ENCODE results near the gene PTPN3. TPM values are rescaled to one million over a fixed set of nuclear protein-coding genes. Genes with fewer than 3 reads are reported as not detected.

The PTPN3 gene
- polyA plus RNA-seq, 1 donor (not counting 4 experiments of a cell fraction or from before 2014, with no cell fraction given) = 19.9 TPM

DNA sequence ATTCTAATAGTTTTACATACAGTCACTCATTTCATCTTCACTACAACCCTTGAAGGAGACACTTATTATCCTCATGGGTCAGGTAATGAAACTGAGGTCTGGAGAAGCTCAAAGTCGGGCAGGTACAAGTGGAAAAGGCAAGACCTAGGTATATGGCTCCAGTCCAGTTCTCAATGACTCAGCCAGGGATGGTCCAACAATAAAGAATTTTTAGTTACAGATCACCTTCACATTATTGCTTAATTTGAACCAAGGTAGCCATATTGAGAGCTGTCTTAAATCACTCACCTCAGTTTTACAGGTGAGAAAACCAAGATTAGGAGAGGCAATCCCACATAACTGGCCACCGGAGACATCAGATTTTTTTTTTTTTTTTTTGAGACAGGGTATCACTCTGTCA, 55.4 kb downstream of the PTPN3 start:
- H3K36me3 ChIP-seq (ENCODE audit: control insufficient read depth in 2 of 2, extremely low read depth in 1 of 2, insufficient read depth in 2 of 2, low read length in 2 of 2) = peaks cover 13 to 41% of the 10 kb centered on the region in 2 experiments

DNA sequence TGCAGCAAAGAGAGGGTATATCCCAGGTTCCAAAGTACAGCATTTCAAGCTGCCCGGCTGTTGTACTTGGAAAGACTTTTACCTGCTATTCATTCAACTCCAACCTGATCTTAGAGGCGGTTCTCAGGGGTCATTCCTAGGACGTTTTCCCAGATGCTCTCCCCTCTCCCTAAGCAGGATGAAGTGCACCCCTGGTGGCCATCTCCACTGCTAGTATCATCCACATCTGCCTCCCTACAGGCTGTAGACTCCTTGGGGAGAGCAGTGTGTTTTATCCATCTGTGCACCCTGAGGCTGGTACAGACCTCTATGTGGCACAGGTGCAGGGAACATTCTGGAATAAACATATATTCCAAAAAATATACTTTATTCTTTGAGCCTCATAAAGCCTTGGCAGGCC, 56.8 kb downstream of the PTPN3 start:
- TF ChIP-seq EZH2 (IDR thresholded peaks at IDR 0.05; ENCODE audit: low read length) = no peak
- TF ChIP-seq, protein P1, sequence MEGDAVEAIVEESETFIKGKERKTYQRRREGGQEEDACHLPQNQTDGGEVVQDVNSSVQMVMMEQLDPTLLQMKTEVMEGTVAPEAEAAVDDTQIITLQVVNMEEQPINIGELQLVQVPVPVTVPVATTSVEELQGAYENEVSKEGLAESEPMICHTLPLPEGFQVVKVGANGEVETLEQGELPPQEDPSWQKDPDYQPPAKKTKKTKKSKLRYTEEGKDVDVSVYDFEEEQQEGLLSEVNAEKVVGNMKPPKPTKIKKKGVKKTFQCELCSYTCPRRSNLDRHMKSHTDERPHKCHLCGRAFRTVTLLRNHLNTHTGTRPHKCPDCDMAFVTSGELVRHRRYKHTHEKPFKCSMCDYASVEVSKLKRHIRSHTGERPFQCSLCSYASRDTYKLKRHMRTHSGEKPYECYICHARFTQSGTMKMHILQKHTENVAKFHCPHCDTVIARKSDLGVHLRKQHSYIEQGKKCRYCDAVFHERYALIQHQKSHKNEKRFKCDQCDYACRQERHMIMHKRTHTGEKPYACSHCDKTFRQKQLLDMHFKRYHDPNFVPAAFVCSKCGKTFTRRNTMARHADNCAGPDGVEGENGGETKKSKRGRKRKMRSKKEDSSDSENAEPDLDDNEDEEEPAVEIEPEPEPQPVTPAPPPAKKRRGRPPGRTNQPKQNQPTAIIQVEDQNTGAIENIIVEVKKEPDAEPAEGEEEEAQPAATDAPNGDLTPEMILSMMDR (optimal IDR thresholded peaks at IDR 0.05 in 1 of 3, IDR thresholded peaks at IDR 0.05 in 1 of 3, conservative IDR thresholded peaks at IDR 0.05 in 1 of 3; ENCODE audit: extremely low read depth in 1 of 3, insufficient read depth in 2 of 3, low read length in 3 of 3) = peak; percentile 29 to 39 (median 38)
- peaks cover 17 to 41% of the 10 kb centered on the region in 2 experiments for H3K36me3 ChIP-seq (ENCODE audit: control insufficient read depth in 2 of 2, extremely low read depth in 1 of 2, insufficient read depth in 2 of 2, low read length in 2 of 2)
- no peaks in the 10 kb centered on the region for H3K79me2 ChIP-seq (ENCODE audit: control insufficient read depth, insufficient read depth, low read length)
- no peak overlapping the region for H3K4me3 ChIP-seq (ENCODE audit: control insufficient read depth in 2 of 3, extremely low read depth in 1 of 3, insufficient read depth in 2 of 3, low read depth in 1 of 3, low read length in 3 of 3)
- FAIRE-seq = no peak
- no peaks in the 10 kb centered on the region for H3K9me3 ChIP-seq (ENCODE audit: control insufficient read depth, low read depth, low read length)
- H3K4me1 ChIP-seq (ENCODE audit: control insufficient read depth, extremely low read depth, insufficient read depth, low read length) = peaks cover 22% of the 10 kb centered on the region
- peak overlapping the region; percentile 29 for H3K9ac ChIP-seq (ENCODE audit: control insufficient read depth, extremely low read depth, insufficient read depth, low read length)
- no peak overlapping the region for H3K4me2 ChIP-seq (ENCODE audit: control insufficient read depth, extremely low read depth, insufficient read depth, low read depth, low read length)
- peak overlapping the region; percentile 86 for H3K27ac ChIP-seq (ENCODE audit: control insufficient read depth, insufficient read depth, low read length)
- no peaks in the 10 kb centered on the region for H3K9me1 ChIP-seq (ENCODE audit: control insufficient read depth, extremely low read depth, insufficient read depth, low read length)
- H3K27me3 ChIP-seq (ENCODE audit: control insufficient read depth, extremely low read depth, insufficient read depth, low read length) = no peaks in the 10 kb centered on the region
- dilution Hi-C loops (cut with MboI; ENCODE audit: extremely low pct_ligation_motif_present, low sequenced_read_pairs) = no loop called here
- DNase-seq (ENCODE audit: low read depth, low spot score) = no peak
- no peak overlapping the region for H2AFZ ChIP-seq (ENCODE audit: control insufficient read depth, low read length)
- H4K20me1 ChIP-seq (ENCODE audit: control insufficient read depth, extremely low read depth, insufficient read depth, low read length) = no peaks in the 10 kb centered on the region

More for the DNA sequence above, 55.4 kb downstream of the PTPN3 start:
- no peaks in the 10 kb centered on the region for H3K9me1 ChIP-seq (ENCODE audit: control insufficient read depth, extremely low read depth, insufficient read depth, low read length)
- H3K9ac ChIP-seq (ENCODE audit: control insufficient read depth, extremely low read depth, insufficient read depth, low read length) = peak overlapping the region; percentile 24
- FAIRE-seq = peak; percentile 53
- no peaks in the 10 kb centered on the region for H3K79me2 ChIP-seq (ENCODE audit: control insufficient read depth, insufficient read depth, low read length)
- no peak for DNase-seq (ENCODE audit: low read depth, low spot score)
- H3K9me3 ChIP-seq (ENCODE audit: control insufficient read depth, low read depth, low read length) = no peaks in the 10 kb centered on the region
- dilution Hi-C loops (cut with MboI; ENCODE audit: extremely low pct_ligation_motif_present, low sequenced_read_pairs) = no loop called here
- no peaks in the 10 kb centered on the region for H4K20me1 ChIP-seq (ENCODE audit: control insufficient read depth, extremely low read depth, insufficient read depth, low read length)
- TF ChIP-seq, protein P1 (optimal IDR thresholded peaks at IDR 0.05 in 1 of 3, IDR thresholded peaks at IDR 0.05 in 1 of 3, conservative IDR thresholded peaks at IDR 0.05 in 1 of 3; ENCODE audit: extremely low read depth in 1 of 3, insufficient read depth in 2 of 3, low read length in 3 of 3) = no peak
- peak overlapping the region; percentile 68 for H3K27ac ChIP-seq (ENCODE audit: control insufficient read depth, insufficient read depth, low read length)
- H3K4me3 ChIP-seq (ENCODE audit: control insufficient read depth in 2 of 3, extremely low read depth in 1 of 3, insufficient read depth in 2 of 3, low read depth in 1 of 3, low read length in 3 of 3) = no peak overlapping the region
- peak overlapping the region; percentile 36 for H3K4me2 ChIP-seq (ENCODE audit: control insufficient read depth, extremely low read depth, insufficient read depth, low read depth, low read length)
- H2AFZ ChIP-seq (ENCODE audit: control insufficient read depth, low read length) = no peak overlapping the region
- H3K4me1 ChIP-seq (ENCODE audit: control insufficient read depth, extremely low read depth, insufficient read depth, low read length) = peaks cover 29% of the 10 kb centered on the region
- no peaks in the 10 kb centered on the region for H3K27me3 ChIP-seq (ENCODE audit: control insufficient read depth, extremely low read depth, insufficient read depth, low read length)
